DOHH2 (cell line): ENCODE data around the gene EIF3I.

Experiments
- H3F3A ChIP-seq: fragments of 200-600 bp; sonication (generic), shearing (Covaris generic); 2 replicates; pipeline ENCODE4 v1.6.0; 2016; ENCODE audit warnings: antibody characterized with exemption, mild to moderate bottlenecking; ENCODE audit not compliant: control insufficient read depth, insufficient read depth
- H3K27ac ChIP-seq: fragments of 200-600 bp; sonication (generic); 2 replicates; pipeline ENCODE4 v1.5.1; 2014; ENCODE audit warnings: low read depth, mild to moderate bottlenecking, low read length, moderate library complexity
- H3K27me3 ChIP-seq: fragments of 200-600 bp; sonication (generic); 2 replicates; pipeline ENCODE4 v1.6.1; 2014; ENCODE audit warnings: mild to moderate bottlenecking, low read length, mixed read lengths; ENCODE audit not compliant: control insufficient read depth
- H3K36me3 ChIP-seq: fragments of 200-600 bp; sonication (generic); 2 replicates; pipeline ENCODE4 v1.6.1; 2014; ENCODE audit warnings: mild to moderate bottlenecking, low read length, moderate library complexity, mixed read lengths; ENCODE audit not compliant: control insufficient read depth
- H3K4me1 ChIP-seq: fragments of 200-600 bp; sonication (generic); 2 replicates; pipeline ENCODE4 v1.6.1; 2014; ENCODE audit warnings: mild to moderate bottlenecking, low read length, mixed read lengths; ENCODE audit not compliant: control insufficient read depth
- H3K4me2 ChIP-seq: fragments of 200-600 bp; sonication (generic); 2 replicates; pipeline ENCODE4 v1.6.0; 2014; ENCODE audit warnings: mild to moderate bottlenecking, low read length, moderate library complexity
- H3K4me3 ChIP-seq: fragments of 200-600 bp; sonication (generic); 2 replicates; pipeline ENCODE4 v1.5.1; 2014; ENCODE audit warnings: mild to moderate bottlenecking, low read length, mixed read lengths
- H3K79me2 ChIP-seq: fragments of 200-600 bp; sonication (generic); 2 replicates; pipeline ENCODE4 v1.6.1; 2014; ENCODE audit warnings: mild to moderate bottlenecking, low read length, mixed read lengths; ENCODE audit not compliant: control insufficient read depth
- H3K9me2 ChIP-seq: fragments of 200-600 bp; sonication (generic); replicated peaks from 2 replicates; pipeline ENCODE4 v1.6.1; 2014; ENCODE audit warnings: mild to moderate bottlenecking, low read length, mixed read lengths; ENCODE audit not compliant: control insufficient read depth
- H3K9me3 ChIP-seq: fragments of 200-600 bp; sonication (generic); 2 replicates; pipeline ENCODE4 v1.6.1; 2014; ENCODE audit warnings: antibody characterized with exemption, low read length, mixed read lengths; ENCODE audit not compliant: control insufficient read depth, insufficient read depth
- H4K20me1 ChIP-seq: fragments of 200-600 bp; sonication (generic); 2 replicates; pipeline ENCODE4 v1.6.0; 2014; ENCODE audit warnings: low read depth, mild to moderate bottlenecking, antibody characterized with exemption, low read length, moderate library complexity; ENCODE audit not compliant: control insufficient read depth, insufficient read depth
- CTCF ChIP-seq: fragments of 200-600 bp; sonication (generic); IDR thresholded peaks from one replicate; pipeline ENCODE4 v1.5.1; 2014; ENCODE audit warnings: antibody characterized with exemption, mild to moderate bottlenecking, low read depth, low read length; ENCODE audit not compliant: poor library complexity, severe bottlenecking
- EZH2phosphoT487 ChIP-seq: fragments of 200-600 bp; sonication (generic); IDR thresholded peaks from 2 replicates; pipeline ENCODE4 v1.6.1; 2017; ENCODE audit warnings: borderline replicate concordance, mild to moderate bottlenecking, antibody characterized with exemption, low read length, moderate library complexity, mixed read lengths

The EIF3I gene

GRCh38 chr1:32247983-32248889, 26.0 kb downstream of the EIF3I start:
- H3K4me1 ChIP-seq = peaks cover 79% of the 10 kb centered on the region
- TF ChIP-seq CTCF = peak; percentile 97
- TF ChIP-seq EZH2phosphoT487 = no peak
- no peaks in the 10 kb centered on the region for H4K20me1 ChIP-seq
- H3K27me3 ChIP-seq = no peaks in the 10 kb centered on the region
- H3K4me3 ChIP-seq = peak overlapping the region; percentile 46
- no peaks in the 10 kb centered on the region for H3K9me3 ChIP-seq
- peak overlapping the region; percentile 89 for H3K4me2 ChIP-seq
- H3K9me2 ChIP-seq = no peaks in the 10 kb centered on the region
- peak overlapping the region; percentile 100 for H3K27ac ChIP-seq
- H3F3A ChIP-seq = peaks cover 49% of the 10 kb centered on the region
- H3K79me2 ChIP-seq = peaks cover 19% of the 10 kb centered on the region
- H3K36me3 ChIP-seq = peaks cover 13% of the 10 kb centered on the region

GRCh38 chr1:32249831-32250525, 27.8 kb downstream of the EIF3I start:
- H3K79me2 ChIP-seq = peaks cover 29% of the 10 kb centered on the region
- H3K27ac ChIP-seq = peak overlapping the region; percentile 100
- peak overlapping the region; percentile 77 for H3K4me3 ChIP-seq
- H3K9me3 ChIP-seq = no peaks in the 10 kb centered on the region
- TF ChIP-seq CTCF (no peak), EZH2phosphoT487 (no peak)
- H3K36me3 ChIP-seq = peaks cover 13% of the 10 kb centered on the region
- no peaks in the 10 kb centered on the region for H3K9me2 ChIP-seq
- H3K27me3 ChIP-seq = no peaks in the 10 kb centered on the region
- peaks cover 96% of the 10 kb centered on the region for H3K4me1 ChIP-seq
- H3K4me2 ChIP-seq = peak overlapping the region; percentile 89
- H4K20me1 ChIP-seq = no peaks in the 10 kb centered on the region
- peaks cover 64% of the 10 kb centered on the region for H3F3A ChIP-seq

- TF ChIP-seq EZH2phosphoT487 (no peak), CTCF (no peak)
- Histone ChIP-seq H3K9me3 (no peaks in the 10 kb centered on the region), H4K20me1 (no peaks in the 10 kb centered on the region), H3K36me3 (peaks cover 18% of the 10 kb centered on the region), H3K27ac (peak within 1 kb of the TSS; percentile 100), H3K9me2 (no peaks in the 10 kb centered on the region), H3K79me2 (peaks cover 40% of the 10 kb centered on the region), H3K27me3 (no peaks in the 10 kb centered on the region), H3K4me3 (peak within 1 kb of the TSS; percentile 77), H3F3A (peaks cover 66% of the 10 kb centered on the region), H3K4me1 (peaks cover 100% of the 10 kb centered on the region), H3K4me2 (peak within 1 kb of the TSS; percentile 89)
These were observed 28.9 kb downstream of the EIF3I start, which contains the start of gene LCK for GRCh38 chr1:32250893-32251716. Gene LCK (plus strand): TSS chr1:32251265. CDS start chr1:32274330, 23,065 bp downstream.
